HG03196 (cell line): ENCODE data around the gene ZNF536.
"Not testable (repeated sequence)": the region's sequence is repeated elsewhere in the genome, so short reads cannot be mapped to it uniquely, and the experiment has no call there.

ENCODE experiments used
- ATAC-seq: cut with Tn5 transposase; IDR thresholded peaks from one replicate; pipeline ENCODE4 v1.9.1; 2021; ENCODE audit not compliant: unreplicated experiment

Gene ZNF536

GRCh38 chr19:30340771-30341561 is 31.2 kb upstream of the ZNF536 start:
- ATAC-seq: no peak

GRCh38 chr19:30341611-30342201 is 30.5 kb upstream of the ZNF536 start:
- no peak for ATAC-seq

DNA sequence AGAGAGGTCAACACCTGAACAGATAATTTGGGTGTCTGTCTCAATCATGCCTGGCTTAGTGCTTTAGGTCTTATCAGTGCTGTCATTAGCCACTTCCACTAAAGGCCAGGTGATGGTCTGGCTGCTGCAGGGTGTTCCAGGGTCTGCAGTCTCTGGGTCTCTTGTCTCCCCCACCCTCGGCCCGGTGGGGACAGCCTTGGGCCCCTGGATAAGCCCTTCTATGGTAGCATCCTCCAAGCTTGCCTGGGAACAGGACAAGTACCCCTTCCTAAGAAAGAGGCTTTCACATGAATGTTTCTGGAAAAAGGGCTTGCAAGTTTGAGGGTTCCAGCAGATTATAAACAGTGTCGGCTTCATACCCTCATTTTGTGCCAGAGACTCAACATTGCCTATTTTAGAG is 29.3 kb upstream of the ZNF536 start:
- no peak for ATAC-seq

DNA sequence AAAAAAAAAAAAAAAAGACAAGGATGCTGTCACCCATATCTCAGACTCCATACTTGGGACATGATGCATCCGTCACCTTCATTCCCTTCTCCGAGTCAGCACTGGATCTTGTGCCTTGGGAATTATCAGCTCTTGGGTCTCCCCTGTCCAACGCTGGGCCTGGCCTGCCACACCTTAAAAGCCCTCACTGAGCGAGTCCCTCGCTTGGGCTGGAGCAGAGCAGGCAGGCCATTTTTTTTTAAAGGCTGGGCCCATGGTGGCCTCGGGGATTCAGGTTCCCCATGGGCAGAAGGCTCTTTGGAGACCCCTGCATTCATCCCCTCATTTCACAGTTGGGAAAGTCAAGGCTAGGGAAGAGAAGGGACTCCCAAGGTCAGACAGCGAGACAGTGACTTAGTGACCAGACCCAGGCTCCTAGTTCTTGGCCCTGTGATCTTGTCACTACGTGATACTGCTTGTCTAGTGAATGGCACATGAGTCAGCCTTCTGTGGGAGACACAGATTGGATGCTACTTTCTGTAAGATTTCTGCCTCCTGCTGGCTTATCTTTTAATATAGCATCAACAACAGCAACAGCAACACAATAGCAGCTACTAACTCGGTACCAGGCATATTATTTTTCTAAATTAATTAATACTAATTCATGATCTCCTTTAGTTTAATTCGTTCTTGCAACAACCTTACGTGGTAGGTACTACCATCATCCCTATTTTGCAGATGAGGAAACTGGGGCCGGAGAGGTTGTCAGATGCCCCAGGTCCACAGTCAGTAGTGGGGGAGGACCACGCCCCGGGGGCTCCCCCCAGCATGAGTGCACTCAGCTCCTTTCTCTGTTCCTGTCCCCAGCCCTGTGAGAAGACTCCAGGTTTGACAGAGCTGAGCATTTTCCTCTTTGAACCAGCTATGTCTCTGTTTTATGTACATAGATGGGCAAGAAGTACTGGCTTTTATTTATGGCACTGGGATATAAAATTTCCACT is 27.4 kb upstream of the ZNF536 start:
- no peak for ATAC-seq

DNA sequence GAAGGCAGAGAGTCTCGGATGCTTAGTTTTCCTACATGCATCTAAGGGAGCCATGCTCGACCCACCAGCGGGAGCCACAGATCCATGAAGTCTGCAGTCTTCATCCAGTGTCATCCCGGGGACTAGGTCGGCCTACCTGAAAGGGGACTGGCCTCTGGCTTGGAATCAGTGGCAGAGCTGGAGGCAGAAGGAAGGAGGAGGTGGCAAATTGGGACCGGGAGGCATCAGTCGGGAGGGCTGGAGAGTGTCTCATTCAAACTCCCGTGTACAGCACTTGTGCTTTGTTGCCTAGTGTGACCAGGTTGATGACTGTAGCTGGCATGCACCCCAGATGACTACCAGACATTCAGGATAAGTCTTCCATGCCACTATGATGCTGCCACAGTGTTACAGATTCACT is 26.5 kb upstream of the ZNF536 start:
- ATAC-seq: no peak

- ATAC-seq: not testable (repeated sequence)
Observed at GRCh38 chr19:30346468-30346867, 25.7 kb upstream of the ZNF536 start.

- ATAC-seq: no peak
Observed at GRCh38 chr19:30349131-30349730, 23.0 kb upstream of the ZNF536 start.

DNA sequence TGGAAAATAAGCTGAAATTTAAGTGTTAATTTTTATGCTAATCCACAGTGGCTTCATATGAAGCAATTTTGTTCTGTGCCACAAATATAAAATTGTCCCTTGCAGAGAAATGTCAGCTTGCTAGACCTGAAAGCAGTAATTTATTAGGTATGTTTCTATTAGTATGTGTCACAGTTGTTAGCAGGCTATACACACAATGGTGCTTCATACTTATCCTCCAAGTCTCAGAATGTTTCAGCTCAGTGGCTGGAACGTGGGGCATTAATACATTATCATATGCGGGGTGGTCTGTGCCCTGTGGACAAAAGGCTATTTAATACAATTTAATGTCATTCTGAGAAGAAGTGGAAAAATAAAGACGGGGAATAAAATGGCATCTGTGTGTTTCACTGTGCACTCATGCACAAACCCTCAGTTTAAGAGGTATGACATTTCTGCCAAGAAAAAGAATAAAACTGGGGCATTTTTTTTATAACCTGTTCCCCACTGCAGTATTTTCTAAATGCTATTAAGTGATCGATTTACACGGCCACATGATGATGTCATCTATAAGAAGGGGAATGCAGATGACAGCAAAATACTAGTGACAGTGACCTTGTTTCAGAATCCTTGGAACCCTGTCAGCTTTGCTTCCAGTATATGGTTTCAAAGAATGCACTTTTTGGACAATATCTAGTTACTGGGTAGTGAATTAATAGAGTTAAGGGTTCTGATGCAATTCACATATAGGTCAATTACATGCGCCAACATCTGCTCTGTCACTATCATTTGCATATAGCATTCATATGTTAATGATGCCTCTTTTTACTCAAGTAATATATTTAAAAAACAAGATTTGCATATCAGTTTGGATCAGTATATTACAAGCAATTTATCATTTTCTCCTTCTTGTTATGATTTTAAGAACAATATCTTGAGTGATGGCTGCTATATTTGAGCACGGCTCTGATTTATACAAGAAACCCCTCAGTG is 21.2 kb upstream of the ZNF536 start:
- no peak for ATAC-seq

DNA sequence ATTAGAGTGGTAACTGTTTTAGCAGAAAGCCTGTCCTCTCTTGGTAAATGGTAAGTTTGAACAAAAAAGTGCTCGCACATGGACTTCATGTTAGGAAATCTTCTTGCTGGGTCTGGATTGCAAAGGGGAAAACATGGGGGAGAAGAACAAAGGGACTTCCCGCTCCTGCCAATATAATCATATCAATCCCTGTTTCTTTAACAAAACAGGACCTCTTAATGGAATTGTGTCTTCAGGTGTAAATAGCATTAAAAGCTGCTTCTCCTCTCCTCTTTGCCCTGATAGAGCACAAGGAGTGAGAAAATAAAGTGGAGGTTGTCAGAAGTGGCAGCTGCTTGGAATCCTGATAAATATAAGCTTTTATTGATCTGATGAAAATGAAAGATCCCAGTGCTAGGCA is 20.4 kb upstream of the ZNF536 start:
- no peak for ATAC-seq

- no peak for ATAC-seq
Observed at GRCh38 chr19:30353394-30353945, 18.7 kb upstream of the ZNF536 start.

- no peak for ATAC-seq
Observed at GRCh38 chr19:30355586-30355985, 16.6 kb upstream of the ZNF536 start.

GRCh38 chr19:30356951-30357579 is 15.1 kb upstream of the ZNF536 start:
- no peak for ATAC-seq

GRCh38 chr19:30357580-30357954 is 14.6 kb upstream of the ZNF536 start:
- ATAC-seq: no peak

DNA sequence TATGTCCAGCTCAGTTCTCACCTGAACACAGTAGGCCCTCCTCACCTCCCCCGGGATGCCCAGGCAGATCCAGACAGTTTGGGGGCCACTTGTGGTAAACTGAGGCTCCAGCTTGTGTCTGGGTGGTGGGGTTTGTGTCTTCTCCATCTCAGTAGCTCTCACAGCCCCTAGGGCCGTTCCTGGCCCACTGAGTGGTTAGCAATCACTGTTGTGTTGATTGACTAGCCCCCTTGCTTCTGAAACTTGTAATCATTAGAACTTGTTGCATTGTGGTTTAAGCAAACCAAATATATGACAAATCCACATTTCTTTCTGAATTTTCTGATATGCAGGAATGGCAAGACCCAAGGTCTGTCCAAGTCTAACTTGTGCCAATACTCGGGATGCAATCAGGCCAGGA is 13.9 kb upstream of the ZNF536 start:
- ATAC-seq: no peak

DNA sequence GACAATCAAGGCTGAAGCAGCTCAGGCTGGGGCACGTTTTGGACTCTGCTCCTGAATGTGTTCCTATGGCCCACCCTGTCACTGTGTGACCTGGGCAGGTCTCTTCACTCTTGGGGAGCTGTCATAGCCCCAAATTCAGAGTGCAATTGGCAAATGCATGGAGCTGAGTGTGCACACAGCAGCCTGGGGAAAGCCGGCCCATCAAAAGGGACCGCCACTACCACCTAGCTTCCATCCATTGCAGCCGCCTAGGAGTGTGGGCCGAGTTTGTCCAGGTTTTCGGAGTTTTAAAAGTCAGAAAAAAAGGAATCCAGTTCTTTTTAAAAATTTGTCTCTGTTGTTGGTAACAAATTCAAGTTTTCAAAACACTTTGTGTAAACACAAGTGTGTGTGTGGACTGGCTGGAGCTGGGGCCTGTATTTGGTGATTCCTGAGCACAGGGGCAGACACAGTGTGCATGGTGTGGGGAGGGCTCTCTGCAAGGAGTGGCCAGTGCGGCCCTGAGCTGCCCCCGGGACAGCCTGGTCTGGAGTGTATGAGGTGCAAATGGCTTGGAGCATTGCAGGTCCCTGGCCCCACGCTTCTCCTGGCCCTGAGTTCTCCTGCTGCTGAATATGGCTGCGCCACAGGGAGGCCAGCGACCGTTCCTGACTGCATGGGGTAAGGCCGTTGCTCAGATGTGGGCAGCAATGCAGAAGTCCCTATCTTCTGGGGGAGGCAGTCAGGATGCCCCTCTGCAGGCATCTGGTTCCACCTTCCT is 13.2 kb upstream of the ZNF536 start:
- no peak for ATAC-seq

DNA sequence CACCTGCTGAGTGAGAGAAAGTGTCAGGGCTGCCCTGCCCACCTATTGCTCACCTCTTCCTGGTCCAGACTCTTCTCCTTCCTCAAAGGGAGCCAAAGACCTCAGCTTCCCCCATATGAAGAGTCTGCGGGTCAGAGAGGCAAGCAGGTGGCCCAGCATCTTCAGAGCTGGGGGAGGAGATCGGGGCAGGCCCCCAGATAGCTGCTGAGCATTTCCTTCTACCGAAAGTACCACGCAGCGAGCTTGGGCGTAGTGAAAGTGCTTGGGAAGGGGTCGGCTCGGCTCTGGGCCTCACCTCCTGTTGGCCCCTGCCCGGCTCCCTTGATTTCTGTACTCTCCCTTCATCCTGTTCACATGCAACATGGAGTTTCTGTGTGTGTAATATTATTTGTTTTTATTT is 12.2 kb upstream of the ZNF536 start:
- ATAC-seq: no peak

DNA sequence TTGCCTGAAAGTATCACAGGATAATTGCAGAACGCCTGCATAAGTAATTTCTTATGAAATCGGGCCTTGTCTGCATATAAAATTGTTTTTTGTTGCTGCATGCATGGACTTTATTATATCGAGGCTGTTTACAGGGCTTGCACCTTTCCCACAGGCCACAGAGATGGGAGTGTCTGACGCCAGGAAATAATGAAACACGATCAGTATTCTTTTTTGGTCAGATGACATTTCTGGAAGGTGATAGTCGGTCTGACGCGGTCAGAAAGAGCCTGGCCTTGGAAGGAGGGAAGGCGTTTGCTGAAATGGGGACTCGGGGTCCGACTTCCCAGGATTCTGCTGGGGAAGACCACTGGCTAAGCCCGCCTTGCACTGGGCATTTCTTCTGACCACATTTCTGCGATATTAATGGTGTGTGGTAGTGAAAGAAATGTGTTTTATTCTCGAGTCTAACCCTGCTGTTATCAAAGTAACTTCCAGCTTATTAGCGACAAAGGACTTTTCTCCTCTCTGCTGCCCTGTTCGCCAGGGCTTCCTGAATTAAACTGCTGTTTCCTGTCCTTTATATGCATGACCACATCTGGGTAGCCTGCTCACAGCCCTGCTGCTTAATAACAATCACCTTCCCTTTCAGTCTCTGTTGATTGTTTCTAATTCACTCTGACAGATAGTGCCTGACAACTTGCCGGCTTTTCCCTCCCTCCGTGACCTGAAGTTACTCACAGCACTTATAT is 11.6 kb upstream of the ZNF536 start:
- no peak for ATAC-seq

GRCh38 chr19:30361107-30361447 is 11.1 kb upstream of the ZNF536 start:
- ATAC-seq: no peak
